Measurements from ENCODE around the gene BEST1. TPM values are rescaled to one million over a fixed set of nuclear protein-coding genes. Genes with fewer than 3 reads are reported as not detected.

The BEST1 gene
- total and polyA plus RNA-seq, 2 of the 13 experiments (the other 11 are each of a cell fraction or from before 2014, with no cell fraction given) = 0.09 to 0.65 TPM

- TF ChIP-seq ZSCAN5A (CRISPR knock-in tag; IDR thresholded peaks at IDR 0.05; ENCODE audit: borderline replicate concordance) = no peak
- TF ChIP-seq DBP (CRISPR knock-in tag; IDR thresholded peaks at IDR 0.05; ENCODE audit: not compliant biosample characterization) = no peak
- TF ChIP-seq PHF5A (CRISPR knock-in tag; IDR thresholded peaks at IDR 0.05; ENCODE audit: low read depth, unreplicated experiment) = no peak
- no peak for TF ChIP-seq THYN1 (CRISPR knock-in tag; IDR thresholded peaks at IDR 0.05; ENCODE audit: borderline replicate concordance, low read depth)
- TF ChIP-seq HNRNPL (IDR thresholded peaks at IDR 0.05; ENCODE audit: low read depth, low read length) = no peak
- no peak for TF ChIP-seq KDM2A (CRISPR knock-in tag; IDR thresholded peaks at IDR 0.05; ENCODE audit: borderline replicate concordance, low read depth)
- no peak for TF ChIP-seq ZNF263 (CRISPR knock-in tag; IDR thresholded peaks at IDR 0.05)
- no peak for TF ChIP-seq HDAC1 (CRISPR knock-in tag; IDR thresholded peaks at IDR 0.05)
- TF ChIP-seq ZNF850 (CRISPR knock-in tag; conservative IDR thresholded peaks at IDR 0.05) = no peak
These were observed 47.8 kb upstream of the BEST1 start (continued) for GRCh38 chr11:61902313-61902712.

DNA sequence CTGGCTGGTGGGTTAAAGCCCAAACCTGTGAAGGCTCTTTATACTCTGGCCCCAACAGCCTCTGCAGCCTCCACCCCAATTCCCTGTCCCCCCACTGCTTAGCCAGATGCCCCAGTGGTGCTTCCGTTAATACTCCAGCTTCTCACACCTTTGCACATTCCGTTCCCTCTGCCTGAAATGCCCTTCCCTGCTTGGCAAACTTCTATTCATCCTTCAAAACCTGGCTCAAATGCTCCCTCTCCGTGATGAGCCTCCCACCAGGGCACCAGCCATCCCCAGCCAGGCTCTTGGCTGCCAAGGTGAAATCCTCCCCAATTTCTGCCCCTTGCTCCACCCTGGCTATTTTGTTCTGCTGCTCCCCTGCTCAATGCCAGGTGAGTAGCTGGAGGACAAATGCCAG is 46.3 kb upstream of the BEST1 start:
- DNase-seq (ENCODE audit: low spot score) (no peak), ATAC-seq (no peak), FAIRE-seq (no peak)
- H3K4me2 ChIP-seq (ENCODE audit: low read depth, low read length) = peak overlapping the region; percentile 100
- peak overlapping the region; percentile 81 for H2AFZ ChIP-seq (ENCODE audit: low read length)
- POLR2A ChIA-PET = interaction anchor here (0.8 to 2.9 kb wide), 17 partner anchors 12 to 196 kb away, joined by 3 to 37 read pairs (median 5); partner anchors contain the start of genes BEST1, FADS1, FADS3 and FEN1
- H3K9ac ChIP-seq (ENCODE audit: insufficient read depth, low read depth, low read length) = peak overlapping the region; percentile 67; the same call in 1 of the 2 replicates
- H3K9me3 ChIP-seq (ENCODE audit: low read length) = no peaks in the 10 kb centered on the region
- no peaks in the 10 kb centered on the region for H3K79me2 ChIP-seq (ENCODE audit: insufficient read depth, low read length)
- H4K20me1 ChIP-seq (ENCODE audit: insufficient read depth, low read length) = no peaks in the 10 kb centered on the region
- in situ Hi-C loops (cut with HindIII; ENCODE audit: extremely low pct_ligation_motif_present, low pct_unique_long_range_greater_than_20kb) (no loop called here), intact Hi-C loops (cut with micrococcal nuclease; ENCODE audit: unreplicated experiment) (no loop called here)
- 64% methylated on average over 3 of the region's 3 CpGs for whole genome bisulfite sequencing (ENCODE audit: low lambda C conversion rate)
- TF ChIP-seq HES4 (CRISPR knock-in tag; IDR thresholded peaks at IDR 0.05; ENCODE audit: borderline replicate concordance) = 0 out of 2 replicates have a peak, but pooled peaks have one; percentile 26
- TF ChIP-seq ZNF749 (CRISPR knock-in tag; IDR thresholded peaks at IDR 0.05; ENCODE audit: borderline replicate concordance) = no peak
- peaks cover 36% of the 10 kb centered on the region for H3K4me1 ChIP-seq (ENCODE audit: insufficient read depth, low read length)
- BruUV-seq (replicated peaks) = no TSS peak
- CTCF ChIA-PET (ENCODE audit: low intra/inter-chr PET ratio, low total read pairs) = no interaction called here
- H3K27ac ChIP-seq (ENCODE audit: extremely low read length, insufficient read depth, low read length) = no peak overlapping the region
- no peaks in the 10 kb centered on the region for H3K27me3 ChIP-seq (ENCODE audit: control insufficient read depth in 1 of 2, insufficient read depth in 2 of 2, low read length in 2 of 2)
- peak overlapping the region; percentile 48 to 81 (median 61) for H3K4me3 ChIP-seq (replicated peaks in 1 of 3; ENCODE audit: insufficient read depth in 1 of 3, low read depth in 2 of 3, low read length in 3 of 3)
- H3K36me3 ChIP-seq (replicated peaks in 1 of 2; ENCODE audit: control insufficient read depth in 1 of 2, insufficient read depth in 2 of 2, low read length in 2 of 2) = no peaks in the 10 kb centered on the region
